BLaER1 treated with 17β-estradiol and CSF1 and Interleukin-3, amounts not matched to agents 10 nM and 100 nM (cell line): Measurements from ENCODE around the gene SLC35A2.

Source experiments
- H3K27ac ChIP-seq, 11 experiments: shearing (Covaris generic); formaldehyde crosslinking; 2 replicates each; pipeline ENCODE4 v1.8.1; 2022
- H3K27me3 ChIP-seq, 11 experiments: shearing (Covaris generic); formaldehyde crosslinking; 2 replicates each; pipeline ENCODE4 v1.8.1; 2022
- H3K36me3 ChIP-seq, 11 experiments: shearing (Covaris generic); formaldehyde crosslinking; 2 replicates each; pipeline ENCODE4 v1.8.1; 2022
- H3K4me1 ChIP-seq, 10 experiments: shearing (Covaris generic); formaldehyde crosslinking; 2 replicates each; pipeline ENCODE4 v1.8.1; 2022
- H3K4me2 ChIP-seq, 11 experiments: shearing (Covaris generic); formaldehyde crosslinking; 2 replicates each; pipeline ENCODE4 v1.8.1; 2022
- H3K4me3 ChIP-seq, 10 experiments: shearing (Covaris generic); formaldehyde crosslinking; 2 replicates each; pipeline ENCODE4 v1.8.1; 2022
- H3K9ac ChIP-seq, 11 experiments: shearing (Covaris generic); formaldehyde crosslinking; 2 replicates each; pipeline ENCODE4 v1.8.1; 2022
- H3K9me3 ChIP-seq, 11 experiments: shearing (Covaris generic); formaldehyde crosslinking; replicated peaks in 1 of 11; 2 replicates each; pipeline ENCODE4 v1.8.1; 2022
- H4K20me1 ChIP-seq, 11 experiments: shearing (Covaris generic); formaldehyde crosslinking; 2 replicates each; pipeline ENCODE4 v1.8.1; 2022
- Cebpa-rat ChIP-seq, 11 experiments: shearing (Covaris generic); IDR thresholded peaks; 2 replicates each; pipeline ENCODE4 v1.8.1; 2022

The SLC35A2 gene

GRCh38 chrX:48923771-48924170 lies 12.3 kb upstream of the SLC35A2 start:
- H3K4me2 ChIP-seq = no peak overlapping the region
- peaks cover 18 to 41% (median 29%) of the 10 kb centered on the region in 10 experiments for H3K4me1 ChIP-seq
- H3K4me3 ChIP-seq = no peak overlapping the region
- peaks cover 0 to 3% (median 0%) of the 10 kb centered on the region in 11 experiments; a peak in 2 of 22 replicates for H3K9me3 ChIP-seq
- TF ChIP-seq Cebpa-rat (IDR thresholded peaks at IDR 0.05) = no peak
- H3K36me3 ChIP-seq = peaks cover 19 to 55% (median 35%) of the 10 kb centered on the region in 11 experiments; a peak in 20 of 22 replicates
- no peak overlapping the region for H3K27ac ChIP-seq
- H3K9ac ChIP-seq = no peak overlapping the region
- H3K27me3 ChIP-seq = peaks cover 17 to 72% (median 57%) of the 10 kb centered on the region in 11 experiments; a peak in 21 of 22 replicates
- H4K20me1 ChIP-seq = peaks cover 0 to 39% (median 20%) of the 10 kb centered on the region in 11 experiments; a peak in 14 of 22 replicates

- peaks cover 0 to 7% (median 0%) of the 10 kb centered on the region in 11 experiments; a peak in 3 of 22 replicates for H3K9me3 ChIP-seq
These were observed 9.3 kb upstream of the SLC35A2 start for GRCh38 chrX:48920718-48921104.

GRCh38 chrX:48919947-48920717 lies 8.7 kb upstream of the SLC35A2 start:
- H3K4me2 ChIP-seq = peak overlapping the region; percentile 58 to 87 (median 76)
- peaks cover 15 to 45% (median 31%) of the 10 kb centered on the region in 11 experiments; a peak in 21 of 22 replicates for H3K36me3 ChIP-seq
- H4K20me1 ChIP-seq = peaks cover 23 to 58% (median 34%) of the 10 kb centered on the region in 11 experiments; a peak in 21 of 22 replicates
- H3K4me1 ChIP-seq = peaks cover 24 to 44% (median 34%) of the 10 kb centered on the region in 10 experiments
- H3K4me3 ChIP-seq = peak overlapping the region in 3 of 10 experiments; percentile 74 to 76 (median 75); a peak in 4 of 20 replicates
- peak overlapping the region in 6 of 11 experiments; percentile 23 to 85 (median 79); a peak in 8 of 22 replicates for H3K27ac ChIP-seq
- TF ChIP-seq Cebpa-rat (IDR thresholded peaks at IDR 0.05) = no peak
- peaks cover 0 to 7% (median 0%) of the 10 kb centered on the region in 11 experiments; a peak in 3 of 22 replicates for H3K9me3 ChIP-seq
- peaks cover 17 to 57% (median 43%) of the 10 kb centered on the region in 11 experiments; a peak in 21 of 22 replicates for H3K27me3 ChIP-seq
- H3K9ac ChIP-seq = peak overlapping the region in 7 of 11 experiments; percentile 45 to 89 (median 76); a peak in 11 of 22 replicates

More at GRCh38 chrX:48920718-48921104, 9.3 kb upstream of the SLC35A2 start:
- peak overlapping the region in 1 of 11 experiments; percentile 27; a peak in 1 of 22 replicates for H3K27ac ChIP-seq
- no peak for TF ChIP-seq Cebpa-rat (IDR thresholded peaks at IDR 0.05)
- peaks cover 24 to 41% (median 32%) of the 10 kb centered on the region in 10 experiments for H3K4me1 ChIP-seq
- peaks cover 14 to 45% (median 28%) of the 10 kb centered on the region in 11 experiments; a peak in 21 of 22 replicates for H3K36me3 ChIP-seq
- peak overlapping the region in 10 of 11 experiments; percentile 66 to 87 (median 77); a peak in 16 of 22 replicates for H3K4me2 ChIP-seq
- peak overlapping the region in 2 of 11 experiments; percentile 0 to 25; a peak in 2 of 22 replicates for H3K9ac ChIP-seq
- H4K20me1 ChIP-seq = peaks cover 18 to 52% (median 28%) of the 10 kb centered on the region in 11 experiments; a peak in 20 of 22 replicates
- no peak overlapping the region for H3K4me3 ChIP-seq
- H3K27me3 ChIP-seq = peaks cover 14 to 55% (median 41%) of the 10 kb centered on the region in 11 experiments; a peak in 21 of 22 replicates

- peaks cover 16 to 47% (median 35%) of the 10 kb centered on the region in 11 experiments for H3K36me3 ChIP-seq
- peaks cover 25 to 62% (median 49%) of the 10 kb centered on the region in 11 experiments; a peak in 21 of 22 replicates for H3K27me3 ChIP-seq
- peaks cover 0 to 7% (median 0%) of the 10 kb centered on the region in 11 experiments; a peak in 3 of 22 replicates for H3K9me3 ChIP-seq
- peak overlapping the region; percentile 58 to 87 (median 76) for H3K4me2 ChIP-seq
- peak overlapping the region; percentile 34 to 89 (median 74); a peak in 19 of 22 replicates for H3K9ac ChIP-seq
- peak overlapping the region in 9 of 11 experiments; percentile 14 to 85 (median 69); a peak in 16 of 22 replicates for H3K27ac ChIP-seq
- peak overlapping the region; percentile 52 to 85 (median 76) for H3K4me3 ChIP-seq
- no peak for TF ChIP-seq Cebpa-rat (IDR thresholded peaks at IDR 0.05)
- H4K20me1 ChIP-seq = peaks cover 28 to 64% (median 42%) of the 10 kb centered on the region in 11 experiments; a peak in 21 of 22 replicates
- H3K4me1 ChIP-seq = peaks cover 24 to 50% (median 34%) of the 10 kb centered on the region in 10 experiments
These were observed 8.0 kb upstream of the SLC35A2 start for GRCh38 chrX:48919360-48919841.

- Histone ChIP-seq H3K4me1 (peaks cover 24 to 56% (median 34%) of the 10 kb centered on the region in 10 experiments), H3K27ac (peak within 1 kb of the TSS; percentile 70 to 89 (median 83)), H3K9ac (peak within 1 kb of the TSS; percentile 83 to 91 (median 86)), H3K4me2 (peak within 1 kb of the TSS; percentile 66 to 90 (median 81)), H3K4me3 (peak within 1 kb of the TSS; percentile 70 to 85 (median 76)), H3K36me3 (peaks cover 18 to 47% (median 35%) of the 10 kb centered on the region in 11 experiments), H4K20me1 (peaks cover 32 to 64% (median 46%) of the 10 kb centered on the region in 11 experiments; a peak in 21 of 22 replicates), H3K9me3 (peaks cover 0 to 7% (median 0%) of the 10 kb centered on the region in 11 experiments; a peak in 3 of 22 replicates), H3K27me3 (peaks cover 28 to 62% (median 49%) of the 10 kb centered on the region in 11 experiments; a peak in 21 of 22 replicates)
- TF ChIP-seq Cebpa-rat (IDR thresholded peaks at IDR 0.05) = no peak
These were observed 7.3 kb upstream of the SLC35A2 start, which contains the start of gene PIM2 for GRCh38 chrX:48918643-48919340. Gene PIM2 (minus strand): TSS chrX:48919024. CDS start chrX:48918834, 190 bp downstream.

GRCh38 chrX:48918301-48918642 lies 6.8 kb upstream of the SLC35A2 start:
- peaks cover 24 to 61% (median 34%) of the 10 kb centered on the region in 10 experiments for H3K4me1 ChIP-seq
- H3K4me2 ChIP-seq = peak overlapping the region; percentile 13 to 90 (median 81); a peak in 20 of 22 replicates
- peaks cover 18 to 47% (median 35%) of the 10 kb centered on the region in 11 experiments for H3K36me3 ChIP-seq
- peaks cover 0 to 7% (median 0%) of the 10 kb centered on the region in 11 experiments; a peak in 3 of 22 replicates for H3K9me3 ChIP-seq
- peak overlapping the region; percentile 70 to 85 (median 76) for H3K4me3 ChIP-seq
- peak overlapping the region; percentile 70 to 89 (median 83) for H3K27ac ChIP-seq
- H3K9ac ChIP-seq = peak overlapping the region; percentile 83 to 91 (median 86)
- peaks cover 30 to 62% (median 49%) of the 10 kb centered on the region in 11 experiments; a peak in 21 of 22 replicates for H3K27me3 ChIP-seq
- H4K20me1 ChIP-seq = peaks cover 30 to 68% (median 48%) of the 10 kb centered on the region in 11 experiments; a peak in 21 of 22 replicates
- no peak for TF ChIP-seq Cebpa-rat (IDR thresholded peaks at IDR 0.05)

- Histone ChIP-seq H4K20me1 (peaks cover 27 to 73% (median 55%) of the 10 kb centered on the region in 11 experiments; a peak in 21 of 22 replicates), H3K27ac (peak overlapping the region; percentile 6 to 89 (median 82); a peak in 17 of 22 replicates), H3K9ac (peak overlapping the region; percentile 83 to 91 (median 86)), H3K9me3 (peaks cover 0 to 7% (median 0%) of the 10 kb centered on the region in 11 experiments; a peak in 3 of 22 replicates), H3K27me3 (peaks cover 28 to 62% (median 48%) of the 10 kb centered on the region in 11 experiments; a peak in 20 of 22 replicates), H3K4me2 (peak overlapping the region; percentile 66 to 90 (median 82)), H3K4me1 (peaks cover 24 to 70% (median 34%) of the 10 kb centered on the region in 10 experiments), H3K36me3 (peaks cover 19 to 44% (median 30%) of the 10 kb centered on the region in 11 experiments), H3K4me3 (peak overlapping the region; percentile 70 to 85 (median 76))
- TF ChIP-seq Cebpa-rat (IDR thresholded peaks at IDR 0.05) = no peak
These were observed 5.9 kb upstream of the SLC35A2 start for GRCh38 chrX:48917139-48918001.
